Measurements from ENCODE around the gene DDX51.

DNA sequence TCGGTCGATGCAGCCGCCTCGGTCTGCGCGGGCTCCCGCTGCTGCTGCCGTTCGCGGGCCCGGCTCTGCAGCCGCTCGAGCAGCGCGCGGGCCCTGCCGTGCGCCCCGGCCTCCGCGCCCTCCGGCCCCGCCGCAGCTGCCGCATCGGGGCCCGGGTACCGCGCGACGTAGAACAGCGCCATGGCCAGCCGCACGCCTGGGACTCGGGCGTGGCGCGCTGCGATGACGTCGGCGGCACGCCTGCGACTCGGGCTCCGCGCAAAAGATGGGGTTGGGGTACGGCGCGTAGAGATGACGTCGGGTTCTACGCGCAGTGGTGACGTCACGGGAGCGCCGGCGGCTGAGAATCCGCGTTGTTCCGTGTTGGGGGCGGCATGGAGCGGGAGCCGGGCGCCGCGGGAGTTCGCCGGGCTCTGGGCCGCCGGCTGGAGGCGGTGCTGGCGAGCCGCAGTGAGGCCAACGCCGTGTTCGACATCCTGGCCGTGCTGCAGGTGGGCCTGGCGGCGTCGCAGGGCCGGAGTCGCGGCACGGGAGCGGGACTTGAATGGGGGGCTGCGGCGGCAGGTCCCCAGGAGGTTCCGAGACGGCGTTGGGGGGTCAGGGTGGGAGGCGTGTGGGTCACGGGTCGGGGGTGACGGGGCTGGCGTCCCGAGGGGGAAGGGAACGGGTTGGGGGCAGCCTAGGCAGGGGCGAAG is at the start of gene DDX51, which contains the start of gene NOC4L:
- TF ChIP-seq, protein P1, sequence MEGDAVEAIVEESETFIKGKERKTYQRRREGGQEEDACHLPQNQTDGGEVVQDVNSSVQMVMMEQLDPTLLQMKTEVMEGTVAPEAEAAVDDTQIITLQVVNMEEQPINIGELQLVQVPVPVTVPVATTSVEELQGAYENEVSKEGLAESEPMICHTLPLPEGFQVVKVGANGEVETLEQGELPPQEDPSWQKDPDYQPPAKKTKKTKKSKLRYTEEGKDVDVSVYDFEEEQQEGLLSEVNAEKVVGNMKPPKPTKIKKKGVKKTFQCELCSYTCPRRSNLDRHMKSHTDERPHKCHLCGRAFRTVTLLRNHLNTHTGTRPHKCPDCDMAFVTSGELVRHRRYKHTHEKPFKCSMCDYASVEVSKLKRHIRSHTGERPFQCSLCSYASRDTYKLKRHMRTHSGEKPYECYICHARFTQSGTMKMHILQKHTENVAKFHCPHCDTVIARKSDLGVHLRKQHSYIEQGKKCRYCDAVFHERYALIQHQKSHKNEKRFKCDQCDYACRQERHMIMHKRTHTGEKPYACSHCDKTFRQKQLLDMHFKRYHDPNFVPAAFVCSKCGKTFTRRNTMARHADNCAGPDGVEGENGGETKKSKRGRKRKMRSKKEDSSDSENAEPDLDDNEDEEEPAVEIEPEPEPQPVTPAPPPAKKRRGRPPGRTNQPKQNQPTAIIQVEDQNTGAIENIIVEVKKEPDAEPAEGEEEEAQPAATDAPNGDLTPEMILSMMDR (conservative IDR thresholded peaks at IDR 0.05; ENCODE audit: low read depth, low read length) = no peak
- no peak for TF ChIP-seq EZH2 (IDR thresholded peaks at IDR 0.05; ENCODE audit: low read length, unreplicated experiment)

Measured in PC-3 (cell line).